ENCODE data around the gene MAD1L1. TPM values are rescaled to one million over a fixed set of nuclear protein-coding genes. Genes with fewer than 3 reads are reported as not detected.

Gene MAD1L1
- total RNA-seq, 6 experiments from 2014 or later: 15.1 to 37.4 (median 20.5) TPM

- DNase-seq: peak in 2 of 3 donors; percentile 35 to 53
- no peaks in the 10 kb centered on the region for H3K4me1 ChIP-seq
- H3K27me3 ChIP-seq: no peaks in the 10 kb centered on the region
- no peaks in the 10 kb centered on the region for H3K36me3 ChIP-seq
- ATAC-seq: peak; percentile 11 to 59 (median 41)
- 80% methylated on average over 2 of the region's 10 CpGs for WGBS (ENCODE audit: insufficient coverage, low coverage, low lambda C conversion rate, missing lambda C conversion rate)
- H3K4me3 ChIP-seq: no peak overlapping the region
- H3K9me3 ChIP-seq: no peaks in the 10 kb centered on the region
- no peak overlapping the region for H3K27ac ChIP-seq
- TF ChIP-seq POLR2A (IDR thresholded peaks at IDR 0.05) (no peak), CTCF (IDR thresholded peaks at IDR 0.05) (no peak)
- intact Hi-C loops (cut with DNase I): no loop called here
These were observed 281.6 kb downstream of the MAD1L1 start for GRCh38 chr7:1951159-1951536.

DNA sequence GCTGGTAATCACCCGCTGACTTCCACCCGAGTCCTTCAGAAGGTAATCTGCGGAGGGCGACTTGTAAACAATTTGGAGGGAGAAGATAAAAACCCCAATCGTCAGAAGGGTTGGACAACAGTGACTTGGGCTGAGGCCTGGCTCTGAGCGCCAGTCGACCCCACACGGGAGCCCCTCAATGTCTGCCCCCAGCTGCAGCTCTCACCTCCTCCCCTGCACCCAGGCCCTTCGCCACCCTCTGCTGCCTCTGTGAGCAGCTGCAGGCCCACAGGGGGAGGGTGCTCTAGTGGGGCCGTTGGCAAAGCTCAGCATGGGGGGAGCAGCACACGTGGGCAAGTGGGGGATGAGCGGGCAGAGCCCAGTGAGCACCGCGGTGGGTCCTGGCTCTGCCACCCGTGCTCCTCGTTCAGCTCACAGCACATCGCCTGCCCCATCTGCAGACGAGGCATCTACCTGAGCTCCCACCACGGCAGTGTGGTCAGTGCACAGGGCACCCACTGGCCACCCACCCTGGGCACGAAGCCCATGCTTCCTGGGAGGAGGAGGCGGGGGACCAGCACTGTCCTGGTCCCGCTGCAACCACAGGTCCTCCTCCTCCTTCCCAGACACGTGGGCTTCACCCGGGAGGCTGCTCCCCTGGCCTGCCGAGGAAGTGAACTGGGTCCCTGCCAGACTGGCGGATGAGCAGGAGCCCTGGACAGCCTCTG, 282.1 kb downstream of the MAD1L1 start:
- no peak for TF ChIP-seq CTCF (IDR thresholded peaks at IDR 0.05)
- no peak for TF ChIP-seq POLR2A (IDR thresholded peaks at IDR 0.05)
- Histone ChIP-seq H3K27me3 (no peaks in the 10 kb centered on the region), H3K9me3 (no peaks in the 10 kb centered on the region), H3K4me3 (no peak overlapping the region), H3K36me3 (no peaks in the 10 kb centered on the region), H3K4me1 (no peaks in the 10 kb centered on the region), H3K27ac (no peak overlapping the region)
- 94% methylated on average over 6 of the region's 26 CpGs for WGBS (ENCODE audit: insufficient coverage, low coverage, low lambda C conversion rate, missing lambda C conversion rate)
- intact Hi-C loops (cut with DNase I): no loop called here
- DNase-seq (peak in 2 of 3 donors; percentile 19 to 54), ATAC-seq (no peak)

GRCh38 chr7:1950066-1950451, 282.7 kb downstream of the MAD1L1 start:
- H3K9me3 ChIP-seq: no peaks in the 10 kb centered on the region
- WGBS (ENCODE audit: insufficient coverage, low coverage, low lambda C conversion rate, missing lambda C conversion rate): 100% methylated on average over 1 of the region's 18 CpGs
- no peaks in the 10 kb centered on the region for H3K36me3 ChIP-seq
- no peak overlapping the region for H3K4me3 ChIP-seq
- H3K27ac ChIP-seq: no peak overlapping the region
- intact Hi-C loops (cut with DNase I): no loop called here
- TF ChIP-seq CTCF (IDR thresholded peaks at IDR 0.05) (no peak), POLR2A (IDR thresholded peaks at IDR 0.05) (no peak)
- H3K4me1 ChIP-seq: no peaks in the 10 kb centered on the region
- ATAC-seq (peak in 2 of 4 donors; percentile 34 to 56), DNase-seq (peak in 2 of 3 donors; percentile 24 to 51)
- no peaks in the 10 kb centered on the region for H3K27me3 ChIP-seq

DNA sequence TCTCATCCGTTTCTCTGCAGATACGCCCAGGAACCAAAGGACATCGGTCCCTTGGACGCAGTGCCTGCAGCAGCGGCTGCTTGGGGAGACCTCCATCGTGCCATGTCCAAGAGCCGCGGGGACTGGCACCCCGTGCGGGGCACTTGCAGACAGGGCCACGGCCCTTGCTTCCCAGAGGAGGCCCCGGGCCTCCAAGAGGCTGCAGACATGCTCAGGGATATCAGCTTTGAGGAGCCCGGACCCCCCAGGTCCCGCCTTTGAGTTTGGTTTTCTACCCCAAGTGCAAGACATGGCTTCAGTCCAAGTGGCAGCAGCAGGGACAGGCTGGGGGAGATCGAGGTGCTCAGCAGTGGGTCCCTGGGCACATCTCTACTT, 283.1 kb downstream of the MAD1L1 start:
- intact Hi-C loops (cut with DNase I): no loop called here
- Histone ChIP-seq H3K4me3 (no peak overlapping the region), H3K27ac (no peak overlapping the region), H3K4me1 (no peaks in the 10 kb centered on the region), H3K36me3 (no peaks in the 10 kb centered on the region), H3K27me3 (no peaks in the 10 kb centered on the region), H3K9me3 (no peaks in the 10 kb centered on the region)
- TF ChIP-seq POLR2A (IDR thresholded peaks at IDR 0.05): no peak
- TF ChIP-seq CTCF (IDR thresholded peaks at IDR 0.05): no peak
- WGBS (ENCODE audit: insufficient coverage, low coverage, low lambda C conversion rate, missing lambda C conversion rate): no CpG with 5 or more reads among the region's 15 CpGs
- no peak for ATAC-seq
- peak in 1 of 3 donors; percentile 45 for DNase-seq
